GM19238 (cell line): ENCODE data around the gene CABP7.
A peak's percentile ranks its signal among the peaks of the same experiment; 100 is the strongest.

Experiments
- DNase-seq: peaks from one replicate; pipeline ENCODE4 v3.0.0; 2011; ENCODE audit warnings: low spot score; ENCODE audit not compliant: insufficient read length

The CABP7 gene

DNA sequence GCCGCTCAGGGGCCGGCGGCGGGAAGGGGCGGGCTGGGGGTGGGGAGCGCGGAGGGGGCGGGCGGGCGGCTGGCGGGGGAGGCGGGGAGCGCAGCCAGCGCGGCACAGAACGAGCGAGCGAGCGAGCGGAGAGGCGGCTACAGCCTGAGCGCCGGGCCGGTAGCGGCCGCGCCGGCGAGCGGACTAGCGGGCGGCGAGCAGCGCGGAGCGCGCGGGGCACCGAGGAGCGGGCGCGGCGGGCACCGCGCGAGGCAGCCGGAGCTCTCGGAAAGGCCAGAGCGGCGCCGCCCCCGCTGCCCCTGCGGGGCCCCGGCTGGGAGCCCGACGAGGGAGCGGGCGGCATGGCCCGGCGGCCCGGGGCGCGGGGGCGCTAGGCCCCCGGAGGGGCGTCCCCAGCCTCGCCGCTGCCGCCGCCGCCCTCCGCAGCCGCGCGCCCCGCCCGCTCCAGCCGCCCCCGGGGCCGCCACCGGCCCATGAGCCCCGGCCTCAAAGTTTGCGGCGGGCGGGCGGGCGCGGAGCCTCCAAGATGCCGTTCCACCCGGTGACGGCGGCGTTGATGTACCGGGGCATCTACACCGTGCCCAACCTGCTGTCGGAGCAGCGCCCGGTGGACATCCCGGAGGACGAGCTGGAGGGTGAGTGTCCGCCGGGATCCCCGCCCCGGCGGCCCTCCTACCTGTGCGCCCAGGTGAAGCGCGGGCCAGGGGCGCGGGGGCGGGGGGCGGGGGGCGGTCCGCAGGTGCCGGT lies at the start of gene CABP7:
Gene CABP7, plus strand, starts transcription at position 105 of the 747 bp plus-strand sequence. Its CDS starts 422 bp downstream, at position 527.
- DNase-seq, result no peak

DNA sequence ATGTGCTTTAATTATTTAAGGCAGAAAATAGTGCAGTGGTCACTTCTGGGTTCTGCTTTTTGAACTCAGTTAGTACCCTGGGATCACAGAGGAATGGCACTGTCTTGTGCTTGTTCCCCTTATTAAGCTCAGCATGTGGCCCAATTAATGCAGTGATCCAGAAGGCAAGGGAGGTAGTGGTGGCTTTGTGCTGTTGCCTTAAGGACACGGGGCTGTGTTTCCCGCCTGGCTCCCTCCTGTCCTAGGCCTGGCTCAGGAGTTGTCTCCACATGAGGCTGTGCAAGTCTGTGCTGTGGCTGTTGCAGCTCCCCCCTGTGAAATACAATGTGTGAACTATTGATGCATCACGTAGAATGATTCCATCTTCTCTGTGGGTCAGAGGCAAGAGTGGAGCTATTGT lies 49.2 kb upstream of the CABP7 start:
- no peak for DNase-seq

DNA sequence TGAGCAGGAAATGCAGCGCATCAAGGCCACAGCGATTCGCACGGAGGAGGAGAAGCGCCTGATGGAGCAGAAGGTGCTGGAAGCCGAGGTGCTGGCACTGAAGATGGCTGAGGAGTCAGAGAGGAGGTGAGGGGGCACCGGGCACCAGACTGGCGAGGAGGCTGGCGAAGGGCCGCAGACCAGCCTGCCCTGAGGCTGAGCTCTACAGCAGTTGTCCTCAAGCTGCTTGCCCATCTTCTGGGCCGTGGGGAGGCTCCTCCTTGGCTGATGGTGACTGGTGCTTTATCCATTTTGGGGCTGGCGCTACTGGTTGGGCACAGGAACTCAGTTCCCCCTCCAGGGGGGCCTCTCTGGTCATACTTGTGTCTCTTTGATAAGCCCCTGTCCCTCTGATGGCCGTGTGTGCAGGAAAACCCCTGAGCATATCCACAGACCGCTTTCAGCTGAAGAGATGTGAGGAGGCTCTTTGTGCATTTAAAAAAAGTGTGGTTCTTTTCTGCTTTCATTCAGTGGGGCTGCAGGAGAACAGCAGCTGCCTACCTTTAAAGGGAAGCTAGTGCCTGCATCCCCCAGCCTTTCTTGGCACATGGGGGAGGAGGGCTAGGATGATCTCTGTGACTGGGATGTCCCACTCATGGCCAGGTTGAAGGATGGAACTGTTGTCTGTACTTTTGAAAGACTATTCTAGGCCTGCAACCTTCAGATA lies 46.3 kb upstream of the CABP7 start:
- DNase-seq, result no peak

DNA sequence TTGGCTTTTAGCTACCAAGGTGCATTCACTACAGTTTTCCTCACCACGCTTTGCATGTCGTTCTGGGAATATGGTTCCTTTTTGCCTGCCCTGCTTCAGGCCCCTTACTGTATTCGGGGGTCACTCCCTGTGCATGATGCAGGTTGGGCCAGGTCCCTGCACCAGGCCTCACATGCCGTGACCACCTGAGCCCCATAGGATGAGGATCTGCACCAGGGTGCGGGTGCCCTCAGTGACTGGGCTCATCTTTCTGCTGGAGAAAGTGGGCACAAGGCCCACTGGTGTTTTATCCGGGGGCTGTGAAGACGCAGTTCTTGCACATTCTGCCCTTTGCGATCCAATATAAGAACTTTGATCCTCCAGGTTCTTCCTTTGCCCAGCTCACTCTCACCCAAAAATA lies 45.7 kb upstream of the CABP7 start:
- no peak for DNase-seq

DNA sequence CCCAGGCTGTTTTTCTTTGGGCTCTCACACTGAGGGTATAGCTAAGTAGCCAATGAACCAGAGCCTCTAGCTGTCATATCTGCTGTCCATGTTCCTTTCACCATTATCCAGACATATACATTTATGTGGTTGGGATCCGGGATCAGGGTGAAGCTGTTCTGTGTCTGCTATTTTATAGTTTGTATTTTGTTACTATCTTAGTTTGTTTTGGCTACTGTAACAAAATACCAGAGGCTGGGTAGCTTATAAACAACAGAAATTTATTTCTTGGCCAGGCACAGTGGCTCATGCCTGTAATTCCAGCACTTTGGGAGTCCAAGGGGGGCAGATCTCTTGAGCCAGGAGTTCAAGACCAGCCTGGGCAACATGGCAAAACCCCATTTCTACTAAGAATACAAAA lies 40.5 kb upstream of the CABP7 start:
- no peak for DNase-seq

DNA sequence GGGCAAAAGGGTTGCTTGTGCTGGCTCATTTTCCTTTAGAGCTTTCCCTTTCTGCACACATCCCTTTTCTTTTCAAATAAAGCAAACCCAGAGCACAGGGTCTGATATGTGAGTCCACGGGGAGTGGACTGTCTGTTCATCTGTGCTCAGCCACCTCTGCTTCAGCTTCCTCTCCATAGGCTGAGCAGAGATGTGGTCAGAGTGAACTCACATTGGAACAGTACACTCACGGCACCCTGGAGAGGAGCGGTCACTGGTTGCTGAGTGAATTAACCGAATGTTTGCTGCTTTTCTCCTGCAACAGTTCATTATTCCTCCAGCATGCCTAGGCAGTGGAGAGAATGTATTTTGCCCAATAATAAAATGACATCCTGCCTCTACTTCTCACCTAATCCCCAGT lies 36.3 kb upstream of the CABP7 start:
- no peak for DNase-seq

DNA sequence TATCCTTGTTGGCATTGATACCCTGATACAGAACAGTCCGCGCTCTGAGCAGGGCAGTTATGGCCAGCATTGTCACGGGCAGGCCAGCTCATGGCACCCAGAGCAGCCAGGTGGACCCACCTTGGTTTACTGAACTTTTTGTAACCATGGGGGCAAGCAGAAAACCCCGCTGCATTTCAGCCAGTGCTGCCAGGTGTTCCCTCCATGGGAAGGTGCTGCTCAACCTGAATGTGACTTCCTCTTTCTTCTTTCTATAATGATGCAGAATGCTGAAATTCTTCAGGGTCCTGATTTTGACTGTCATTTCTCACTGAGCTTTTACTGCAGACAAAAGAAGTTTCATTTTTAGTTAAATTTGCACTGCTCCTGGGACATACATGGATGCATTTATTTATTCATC lies 35.6 kb upstream of the CABP7 start:
- no peak for DNase-seq

DNA sequence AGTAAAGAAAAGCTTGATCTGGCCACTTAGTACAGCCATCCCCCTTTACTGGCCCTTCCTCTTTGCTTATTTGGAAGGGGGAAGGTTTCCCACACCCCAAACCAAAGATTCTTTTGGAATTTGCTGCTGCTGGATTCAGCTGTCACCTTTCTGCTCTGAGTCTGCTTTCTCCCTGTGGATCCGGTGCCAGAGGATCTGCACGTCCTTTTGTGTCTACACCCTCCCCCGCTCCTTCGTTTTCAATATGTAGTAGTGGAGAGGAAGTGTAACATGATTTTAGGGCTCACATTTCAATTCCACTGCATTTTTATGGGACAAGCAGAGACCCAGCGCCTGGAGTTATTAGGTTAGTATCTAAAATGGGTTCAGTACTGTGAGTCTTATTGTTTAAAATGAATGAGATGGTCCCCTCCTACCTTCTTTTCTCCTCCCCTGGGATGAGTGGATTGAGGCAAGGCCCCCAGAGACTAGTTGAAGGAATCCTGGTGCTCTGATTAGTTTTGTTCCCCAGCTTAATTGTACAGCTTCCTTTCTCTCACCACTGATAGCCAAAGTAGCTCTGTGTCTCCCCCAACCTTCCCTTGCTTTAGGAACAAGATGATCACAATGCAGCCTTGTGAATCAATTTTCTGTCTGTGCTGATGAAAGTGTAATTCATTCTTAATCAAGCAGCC lies 30.5 kb upstream of the CABP7 start:
- no peak for DNase-seq

DNA sequence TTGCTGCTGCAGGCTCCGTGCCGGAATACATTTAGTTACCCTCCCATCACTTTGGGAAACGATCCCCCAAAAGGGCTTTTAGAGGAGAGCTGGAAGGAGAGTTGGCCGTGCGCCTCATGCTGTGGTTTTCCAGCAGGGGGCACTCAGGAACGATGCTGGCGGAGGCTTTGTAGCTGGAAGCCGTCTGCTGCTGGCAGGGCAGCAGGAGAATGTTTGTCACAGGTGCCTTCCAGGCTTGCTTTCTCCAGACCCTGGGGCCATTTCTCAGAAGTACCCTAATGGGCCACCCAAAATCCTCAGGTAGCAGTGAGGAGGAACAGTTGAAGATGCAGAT lies 30.0 kb upstream of the CABP7 start:
- DNase-seq, result peak; percentile 37

DNA sequence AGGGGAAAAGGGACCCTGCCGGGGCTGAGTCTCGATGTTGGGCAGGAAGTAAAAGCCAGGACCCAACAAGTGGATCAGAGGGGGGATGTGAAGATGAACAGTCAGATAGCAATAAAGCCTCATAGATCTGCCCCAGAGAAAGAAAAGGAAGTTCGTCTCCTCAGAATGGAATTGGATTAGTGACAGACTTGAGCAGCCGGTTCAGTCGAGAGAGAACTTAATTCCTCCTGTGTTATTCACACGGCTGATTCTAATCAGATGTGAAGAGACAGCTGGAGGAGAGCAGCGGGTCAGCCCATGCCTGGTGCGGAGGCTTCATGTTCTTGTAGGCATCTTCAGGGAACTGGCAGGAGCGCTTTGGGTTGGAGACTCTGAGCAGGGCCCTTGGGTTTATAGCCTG lies 29.3 kb upstream of the CABP7 start:
- no peak for DNase-seq

DNA sequence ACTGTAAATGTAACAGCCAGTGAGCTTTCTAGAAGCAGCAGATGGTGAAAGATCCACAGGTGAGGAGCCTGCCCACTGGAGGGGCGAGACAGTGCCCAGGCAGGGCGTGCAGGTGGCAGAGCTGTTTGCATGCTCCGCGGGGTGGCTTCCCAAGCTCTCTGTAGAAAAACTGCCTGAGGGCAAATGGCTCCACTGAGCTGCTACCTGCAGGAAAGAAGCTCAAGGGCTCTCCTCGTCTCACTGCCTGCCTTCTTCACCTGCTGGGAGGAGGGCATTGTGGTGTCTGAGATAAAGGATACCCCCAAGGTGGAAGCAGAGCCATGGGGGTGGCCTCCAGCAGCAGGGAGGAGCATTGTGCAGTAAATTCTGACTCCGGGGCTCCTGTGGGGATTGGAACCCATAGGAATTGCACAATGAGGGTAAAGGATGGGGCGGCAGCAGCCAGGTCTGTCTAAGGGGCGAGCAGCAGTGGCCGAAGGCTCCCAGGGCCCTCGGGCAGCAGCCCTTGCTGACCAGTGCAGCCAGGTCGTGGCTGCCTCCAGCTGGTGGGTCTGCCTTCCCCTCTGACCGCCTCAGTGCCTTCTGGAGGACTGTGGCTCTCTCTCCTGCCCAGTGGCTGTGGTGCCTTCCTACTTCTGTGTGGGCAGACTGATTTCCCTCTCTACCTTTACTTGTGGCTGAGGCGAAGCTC lies 28.0 kb upstream of the CABP7 start:
- DNase-seq, result no peak

DNA sequence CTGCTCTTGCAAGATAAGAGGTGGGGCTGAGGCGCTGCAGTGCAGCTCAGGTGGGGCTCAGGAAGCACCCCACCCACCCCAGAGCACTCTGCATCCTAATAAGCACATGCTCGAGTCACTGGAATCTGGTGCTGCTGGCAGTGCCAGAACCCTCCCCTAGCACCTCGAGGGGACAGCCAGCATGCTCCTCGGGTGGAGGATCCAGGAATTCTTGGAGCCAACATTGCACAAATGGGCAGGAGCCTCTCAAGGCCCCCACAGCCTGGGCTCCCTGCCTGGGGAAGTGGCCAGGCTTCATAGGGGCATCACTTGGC lies 27.5 kb upstream of the CABP7 start:
- DNase-seq, result no peak

DNA sequence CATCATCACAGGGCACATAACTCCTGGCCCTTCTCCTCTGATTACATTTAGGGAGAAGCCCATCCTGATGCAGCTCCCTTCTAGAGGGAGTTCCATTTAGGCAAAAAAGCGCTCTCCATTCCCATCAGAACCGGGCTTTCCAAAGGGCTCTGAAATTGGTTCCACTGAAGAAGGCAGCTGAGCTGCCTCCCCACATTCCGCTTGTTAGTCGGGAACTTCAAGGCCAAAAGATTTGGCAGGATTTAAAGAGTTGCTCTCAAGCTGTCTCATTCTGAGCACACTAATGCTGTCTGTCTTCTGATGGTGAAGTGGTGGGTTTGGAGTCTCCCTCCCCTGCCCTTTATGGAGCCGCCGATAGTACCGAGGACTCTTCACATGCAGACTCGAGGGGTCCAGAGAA lies 26.6 kb upstream of the CABP7 start:
- no peak for DNase-seq

DNA sequence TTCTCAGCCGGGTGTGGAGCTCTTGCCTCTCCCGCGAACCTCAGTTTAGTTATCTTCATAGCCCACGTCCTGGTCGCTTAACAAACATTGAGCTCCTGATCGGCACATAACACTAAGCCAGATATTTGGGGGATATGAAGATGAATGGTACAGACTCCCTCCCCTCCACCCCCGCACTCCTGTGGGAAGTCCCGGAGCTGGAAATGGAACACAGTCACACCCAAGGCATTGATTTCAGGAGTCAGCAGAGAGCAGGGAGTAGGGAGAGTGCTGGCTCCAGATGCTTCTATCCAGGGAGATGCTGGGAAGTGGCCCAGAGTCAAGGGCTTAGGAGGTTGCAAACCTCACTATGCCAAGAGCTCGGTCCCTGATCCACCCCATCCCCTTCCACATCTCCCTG lies 26.1 kb upstream of the CABP7 start:
- no peak for DNase-seq

DNA sequence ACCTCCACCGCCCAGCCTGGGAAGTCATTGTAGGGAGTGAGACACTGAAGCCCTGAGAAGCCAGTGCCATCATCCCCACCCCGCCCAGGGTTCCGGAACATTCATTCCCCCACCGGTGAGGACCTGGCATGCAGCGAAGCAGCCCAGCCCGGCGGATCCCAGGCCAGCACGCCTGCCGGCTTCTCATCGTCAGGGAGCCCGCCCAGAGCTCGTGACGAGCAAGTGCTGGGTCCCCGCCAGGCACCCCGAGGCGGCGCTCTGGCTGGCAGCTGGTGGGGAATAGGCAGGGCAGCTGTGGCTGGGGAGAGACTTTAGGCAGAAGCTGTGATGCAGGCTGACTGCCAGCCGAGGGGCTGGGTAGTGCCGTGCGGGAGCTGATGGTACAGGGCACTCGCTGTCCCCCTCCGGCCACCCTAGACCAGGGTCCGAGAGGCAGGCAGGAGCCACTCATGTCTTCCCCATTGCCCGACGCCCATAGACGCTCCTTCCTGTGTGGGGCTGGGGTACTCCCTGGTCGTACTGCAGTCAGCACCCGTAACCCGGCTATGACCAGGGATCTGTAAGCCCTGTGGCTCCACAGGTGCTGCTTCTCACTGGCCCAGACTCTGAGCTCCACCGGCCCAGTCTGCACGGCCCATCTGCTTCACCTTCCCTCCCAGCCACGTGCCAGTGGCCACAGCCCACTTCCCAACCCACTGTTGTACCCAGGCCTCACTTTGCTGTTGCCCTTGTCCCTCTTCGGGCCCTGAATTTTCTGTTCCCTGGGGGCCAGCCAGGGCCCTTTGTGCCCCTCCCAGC lies 24.5 kb upstream of the CABP7 start:
- no peak for DNase-seq

DNA sequence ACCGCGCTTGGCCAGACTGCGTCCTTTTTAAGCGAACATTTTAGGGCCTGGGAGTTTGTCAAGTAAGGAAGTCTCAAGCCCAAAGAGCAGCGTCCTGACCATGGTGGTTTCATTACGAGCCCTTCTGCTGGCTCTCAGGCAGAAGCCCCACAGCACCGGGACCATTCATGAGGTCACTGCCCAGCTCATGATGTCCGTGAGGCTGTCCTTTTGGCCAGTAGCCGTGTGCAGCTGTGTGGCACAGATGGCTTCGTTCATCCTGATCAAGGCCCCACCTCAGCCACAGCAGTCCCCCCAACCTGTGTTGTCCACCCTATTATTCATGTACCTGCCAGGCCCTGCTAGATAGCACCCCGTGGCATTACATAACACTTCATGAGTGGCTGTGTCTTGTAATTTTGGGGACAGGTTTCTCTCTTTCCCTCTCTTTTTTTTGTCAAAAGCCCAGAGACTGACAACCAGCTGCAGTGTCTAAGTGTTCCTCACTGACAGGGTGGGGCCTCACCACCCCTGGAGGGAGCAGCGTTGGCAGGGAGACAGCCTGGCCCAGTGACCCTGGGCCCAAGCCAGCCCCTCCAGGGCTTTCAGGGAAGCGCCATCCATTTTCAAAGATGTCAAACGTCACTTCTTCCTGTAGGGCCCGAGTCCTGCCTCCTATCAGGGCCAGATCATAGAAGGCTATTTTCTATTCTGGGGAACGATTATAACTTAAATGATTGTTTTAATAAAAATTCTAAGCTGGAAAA lies 21.8 kb upstream of the CABP7 start:
- no peak for DNase-seq

DNA sequence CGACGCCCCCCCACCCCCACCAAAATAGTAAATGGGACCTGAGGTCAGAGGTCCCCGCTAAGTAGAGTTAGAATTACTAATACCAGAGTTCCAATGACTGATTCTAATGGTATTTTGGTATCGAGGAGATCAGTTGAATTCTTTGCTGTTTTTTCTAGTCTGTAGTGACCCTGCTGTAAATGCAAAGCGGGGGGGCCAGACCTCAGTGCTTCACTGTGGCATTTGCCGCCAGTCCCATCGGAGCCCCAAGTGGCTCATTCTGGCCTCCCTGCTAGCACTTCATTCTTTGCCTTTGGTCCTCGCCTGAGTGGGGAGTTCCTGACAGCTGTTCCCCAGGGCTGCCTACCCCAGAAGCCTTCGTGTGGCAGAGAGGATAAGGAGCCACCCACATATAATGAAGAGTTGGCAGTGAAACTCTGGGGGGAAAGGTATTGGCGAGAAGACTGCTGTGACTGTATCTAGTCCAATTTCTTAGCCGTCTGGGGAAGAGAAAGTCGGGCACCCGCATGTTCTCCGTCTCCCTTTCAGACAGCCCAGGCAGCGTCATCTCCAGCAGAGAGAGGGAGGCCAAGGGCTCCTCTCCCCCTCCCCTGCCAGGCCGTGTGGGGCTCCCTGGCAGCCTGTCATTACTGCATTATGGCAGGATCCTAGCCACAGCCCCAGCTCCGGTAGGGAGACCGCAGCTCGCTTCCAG lies 19.4 kb upstream of the CABP7 start:
- no peak for DNase-seq

DNA sequence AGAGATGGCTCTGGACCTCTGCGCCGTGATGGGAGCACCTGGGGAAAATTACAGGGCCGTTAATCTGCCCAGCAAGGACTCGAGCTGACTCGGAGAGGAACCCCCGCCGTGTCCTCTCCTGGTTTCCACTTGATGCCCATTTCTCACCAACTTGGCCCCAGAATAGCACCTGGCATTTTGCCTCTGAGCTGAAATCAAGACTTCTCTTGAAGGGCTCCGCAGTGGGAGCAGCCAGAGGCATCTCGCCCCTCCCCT lies 19.0 kb upstream of the CABP7 start:
- no peak for DNase-seq

DNA sequence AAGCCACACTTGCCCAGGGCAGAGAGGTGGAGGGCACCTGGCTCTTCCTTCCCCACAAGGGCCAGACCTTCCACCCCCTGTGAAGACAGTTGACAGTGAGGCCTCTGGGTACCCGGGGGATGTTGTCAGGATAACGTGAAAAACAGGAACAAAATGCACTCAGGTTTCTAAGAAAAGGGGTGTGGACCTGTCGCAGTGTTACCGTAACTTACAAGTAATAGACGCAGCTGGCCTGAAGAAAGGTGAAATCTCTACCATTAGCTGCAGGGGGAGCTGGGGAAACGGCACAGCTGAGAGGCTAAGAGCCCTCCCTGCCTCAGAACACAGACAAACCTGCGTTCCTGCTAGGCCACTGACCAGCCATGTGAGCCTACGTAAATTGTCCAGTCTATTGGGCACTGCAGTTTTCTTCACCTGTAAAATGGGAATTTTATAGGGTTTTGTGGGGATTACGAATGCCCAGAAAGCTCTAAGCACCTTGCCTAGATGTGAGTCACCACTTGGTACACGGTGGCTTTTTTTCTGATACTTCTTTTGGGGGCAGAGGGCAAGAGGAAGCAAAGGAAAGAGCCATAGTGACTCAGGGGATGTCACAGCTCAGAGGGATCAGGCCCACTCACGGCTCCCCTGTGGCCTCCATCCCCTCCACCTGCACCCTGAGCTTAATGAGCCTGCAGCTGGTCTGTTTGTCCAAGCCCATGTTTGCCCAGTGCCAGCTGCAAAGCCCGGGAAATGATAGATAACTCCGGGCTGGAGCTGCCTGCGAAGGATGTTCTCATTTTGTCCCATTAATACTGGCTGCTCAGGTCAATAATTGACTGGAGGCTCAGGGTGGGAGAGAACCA lies 18.4 kb upstream of the CABP7 start:
- peak; percentile 35 for DNase-seq
